Endothelial cell of umbilical vein (primary cell): ENCODE data around the gene TUBGCP2. TPM values are rescaled to one million over a fixed set of nuclear protein-coding genes. Genes with fewer than 3 reads are reported as not detected.

Source experiments
- BruUV-seq: library from RNA; stranded (reverse); fragments of 400-500 nt; replicated peaks from 2 replicates; lab custom pipeline; 2021; lab: Mats Ljungman, UMichigan
- CTCF ChIA-PET: fragments of 300-600, 350-600 bp; sonication (Branson Sonifier 250); formaldehyde crosslinking; loops from one replicate; lab custom pipeline; 2021; ENCODE audit warnings: antibody characterized with exemption, inconsistent platforms; lab: Charles Lee
- POLR2A ChIA-PET: fragments of 300-600, 350-600 bp; sonication (Branson Sonifier 250); formaldehyde crosslinking; loops from one replicate; lab custom pipeline; 2021; ENCODE audit warnings: antibody characterized with exemption, inconsistent platforms; lab: Charles Lee
- DNase-seq: peaks from one replicate; pipeline ENCODE4 v3.0.0-alpha.2; 2011; ENCODE audit warnings: low read depth, low spot score
- FAIRE-seq: peaks from 2 replicates; lab custom pipeline; 2011; peaks lifted over from hg19 to GRCh38; lab: Jason Lieb, UNC
- H2AFZ ChIP-seq: 2 replicates; pipeline ENCODE4 v1.6.0; 2012; ENCODE audit warnings: low read depth, low read length, control low read depth, inconsistent platforms
- H3K27ac ChIP-seq: 2 replicates; pipeline ENCODE4 v1.5.1; 2011; ENCODE audit warnings: low read depth, mild to moderate bottlenecking, control low read depth, low read length, moderate library complexity; ENCODE audit not compliant: insufficient read depth
- H3K27me3 ChIP-seq, 2 experiments: 2 replicates each; pipeline versions ENCODE4 v1.6.0 to v1.6.1; 2011; ENCODE audit warnings: low read length in 2 of 2, mixed read lengths in 1 of 2; ENCODE audit not compliant: control insufficient read depth in 2 of 2, insufficient read depth in 2 of 2
- H3K36me3 ChIP-seq, 2 experiments: 2 replicates in 1 of 2; 3 replicates in 1 of 2; pipeline ENCODE4 v1.5.1; 2011; ENCODE audit warnings: low read length in 2 of 2, mild to moderate bottlenecking in 1 of 2, moderate library complexity in 1 of 2; ENCODE audit not compliant: control insufficient read depth in 2 of 2, insufficient read depth in 2 of 2; ENCODE audit errors: extremely low read depth in 1 of 2
- H3K4me1 ChIP-seq: 3 replicates; pipeline ENCODE4 v1.5.1; 2011; ENCODE audit warnings: mild to moderate bottlenecking, low read length; ENCODE audit not compliant: control insufficient read depth, insufficient read depth; ENCODE audit errors: extremely low read depth
- H3K4me2 ChIP-seq: 2 replicates; pipeline ENCODE4 v1.6.1; 2011; ENCODE audit warnings: low read length, control low read depth, mixed read lengths; ENCODE audit not compliant: insufficient read depth
- H3K4me3 ChIP-seq, 3 experiments: fragments of 200-600 bp in 1 of 3; sonication (generic), shearing (Covaris generic) in 1 of 3; replicated peaks in 1 of 3; 2 replicates each; pipeline ENCODE4 v1.5.1; 2011 to 2016; ENCODE audit warnings: control low read depth in 3 of 3, low read length in 3 of 3, mild to moderate bottlenecking in 2 of 3, inconsistent platforms in 1 of 3, low read depth in 1 of 3, moderate library complexity in 1 of 3; ENCODE audit not compliant: insufficient read depth in 1 of 3
- H3K79me2 ChIP-seq: 2 replicates; pipeline ENCODE4 v1.6.0; 2012; ENCODE audit warnings: low read length, inconsistent platforms; ENCODE audit not compliant: control insufficient read depth, insufficient read depth
- H3K9ac ChIP-seq: replicated peaks from 2 replicates; pipeline ENCODE3; 2011; ENCODE audit warnings: low read length, control low read depth; ENCODE audit not compliant: insufficient read depth; ENCODE audit errors: extremely low read depth
- H3K9me1 ChIP-seq: replicated peaks from 3 replicates; pipeline ENCODE4 v1.6.0; 2011; ENCODE audit warnings: mild to moderate bottlenecking, low read length; ENCODE audit not compliant: control insufficient read depth, insufficient read depth; ENCODE audit errors: extremely low read depth
- H3K9me3 ChIP-seq: replicated peaks from 2 replicates; pipeline ENCODE4 v1.5.1; 2012; ENCODE audit warnings: low read length, inconsistent platforms; ENCODE audit not compliant: control insufficient read depth, insufficient read depth
- H4K20me1 ChIP-seq: replicated peaks from 2 replicates; pipeline ENCODE3; 2011; ENCODE audit warnings: mild to moderate bottlenecking, low read length; ENCODE audit not compliant: control insufficient read depth, insufficient read depth; ENCODE audit errors: extremely low read depth
- MAX ChIP-seq: IDR thresholded peaks from 2 replicates; pipeline ENCODE4 v1.6.1; 2011; ENCODE audit not compliant: insufficient read depth, insufficient read length
- MYC ChIP-seq: IDR thresholded peaks from one replicate; pipeline ENCODE4 v1.6.1; 2011; ENCODE audit warnings: mild to moderate bottlenecking, low read depth, low read length
- POLR2AphosphoS5 ChIP-seq: IDR thresholded peaks from 2 replicates; pipeline ENCODE4 v1.6.1; 2012; ENCODE audit warnings: low read depth, mild to moderate bottlenecking, control low read depth, low read length, moderate library complexity; ENCODE audit not compliant: insufficient read depth
- dilution Hi-C: fragments of 300-500 bp; cut with MboI; formaldehyde crosslinking; loops from one replicate; pipeline ENCODE4 v1.15.0; 2019; ENCODE audit warnings: low sequenced_read_pairs; ENCODE audit not compliant: extremely low pct_ligation_motif_present
- intact Hi-C: fragments of 100-400 bp; cut with micrococcal nuclease; formaldehyde crosslinking; loops from one replicate; pipeline ENCODE4 v1.10.0; 2022
- polyA plus RNA-seq, 4 experiments: library from polyadenylated mRNA; depleted of rRNA in 3 of 4; stranded (reverse) in 3 of 4; unstranded in 1 of 4; fragments of >200 nt; gene quantifications; 2 replicates each; pipeline versions ENCODE4 v1.2.1 to v1.2.3, GENCODE V29; 2011 to 2012; ENCODE audit warnings: missing spikeins in 1 of 4
- total RNA-seq: library from RNA; stranded (reverse); gene quantifications from 2 replicates; pipeline ENCODE4 v1.2.3, GENCODE V29; 2021

TUBGCP2 gene
- total and polyA plus RNA-seq, 2 donors (not counting 3 experiments of a cell fraction or from before 2014, with no cell fraction given): 37.1 to 53.1 TPM

DNA sequence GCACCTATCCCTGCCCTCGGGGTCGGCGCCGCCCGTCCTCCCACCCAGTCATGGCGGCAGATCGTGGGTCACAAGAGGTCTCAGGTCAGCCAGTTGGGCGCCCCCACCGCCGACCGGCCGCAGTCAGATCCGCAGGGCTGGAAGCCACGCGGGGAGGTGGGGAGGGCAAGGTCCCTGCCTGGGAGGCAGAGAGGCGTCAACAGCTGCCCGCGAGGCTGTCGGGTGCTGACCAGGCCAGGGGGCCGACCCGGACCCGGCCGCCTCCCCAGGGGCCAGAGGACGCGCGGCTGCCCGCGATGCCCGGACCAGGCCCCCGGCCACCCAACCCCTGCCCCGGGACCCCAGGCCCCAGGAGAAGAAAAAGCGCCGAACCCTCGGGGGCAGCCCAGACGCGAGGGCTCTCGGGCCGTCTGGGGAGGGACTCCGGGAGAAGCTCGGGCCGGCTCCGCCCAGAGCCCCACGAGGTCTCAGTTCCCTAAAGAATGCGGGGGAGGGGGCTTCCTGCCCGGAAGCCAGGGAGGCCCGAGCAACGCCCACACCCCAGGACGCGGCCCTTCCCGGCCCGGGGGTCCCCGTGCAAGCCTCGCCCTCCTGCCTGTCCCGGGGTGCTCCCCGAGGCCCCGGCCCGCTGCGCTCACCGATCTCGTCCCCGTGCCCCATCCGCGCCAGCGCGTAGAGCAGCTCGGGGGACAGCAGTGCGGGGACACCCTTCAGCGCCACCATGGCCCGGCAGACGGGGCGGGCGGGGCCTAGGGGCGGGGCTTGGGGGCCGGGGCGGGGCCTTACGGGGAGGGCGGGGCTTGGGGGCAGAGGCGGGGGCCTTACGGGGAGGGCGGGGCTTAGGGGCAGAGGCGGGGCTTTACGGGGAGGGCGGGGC is 48.9 kb upstream of the TUBGCP2 start, which contains the start of gene FUOM:
Gene FUOM (minus strand): TSS at position 735 of the 877 bp plus-strand sequence. CDS start 12 bp downstream, at position 723.
- intact Hi-C loops (loop anchor here (1.0 to 2.0 kb wide), 2 partner anchors 16 to 29 kb away; partner anchors contain the start of gene ECHS1), dilution Hi-C loops (no loop called here)
- H3K4me1 ChIP-seq: peaks cover 3% of the 10 kb centered on the region
- peak; percentile 26 for FAIRE-seq
- no peak within 1 kb of the TSS for H3K27ac ChIP-seq
- H3K9me1 ChIP-seq: no peaks in the 10 kb centered on the region
- H3K4me3 ChIP-seq: peak within 1 kb of the TSS; percentile 27 to 63 (median 52)
- H3K9me3 ChIP-seq: no peaks in the 10 kb centered on the region
- TF ChIP-seq POLR2AphosphoS5 (peak; percentile 36), MAX (peak; percentile 28), MYC (no peak)
- ChIA-PET POLR2A (interaction anchor here (1.0 kb wide), 1 partner anchor 16 kb away, joined by 4 read pairs; the partner anchor contains the start of gene ECHS1), CTCF (interaction anchor here (1.0 to 1.2 kb wide), 2 partner anchors 14 to 28 kb away, joined by 3 to 8 read pairs; no protein-coding TSS in a partner anchor)
- peak within 1 kb of the TSS; percentile 70 for H3K4me2 ChIP-seq
- H4K20me1 ChIP-seq: no peaks in the 10 kb centered on the region
- H3K27me3 ChIP-seq: no peaks in the 10 kb centered on the region
- peak; percentile 52 for DNase-seq
- peak within 1 kb of the TSS; percentile 92 for H2AFZ ChIP-seq
- H3K9ac ChIP-seq: peak within 1 kb of the TSS; percentile 48
- no peaks in the 10 kb centered on the region for H3K79me2 ChIP-seq
- H3K36me3 ChIP-seq: peaks cover 0 to under 1% of the 10 kb centered on the region in 2 experiments
- no TSS peak for BruUV-seq
